ENCODE measurements around the gene S100A16. TPM values are rescaled to one million over a fixed set of nuclear protein-coding genes. Genes with fewer than 3 reads are reported as not detected.
A peak's percentile ranks its signal among the peaks of the same experiment; 100 is the strongest.

Gene S100A16
- polyA plus RNA-seq, 2 of the 4 experiments (the other 2 are of a cell fraction) = 270 to 298 TPM

DNA sequence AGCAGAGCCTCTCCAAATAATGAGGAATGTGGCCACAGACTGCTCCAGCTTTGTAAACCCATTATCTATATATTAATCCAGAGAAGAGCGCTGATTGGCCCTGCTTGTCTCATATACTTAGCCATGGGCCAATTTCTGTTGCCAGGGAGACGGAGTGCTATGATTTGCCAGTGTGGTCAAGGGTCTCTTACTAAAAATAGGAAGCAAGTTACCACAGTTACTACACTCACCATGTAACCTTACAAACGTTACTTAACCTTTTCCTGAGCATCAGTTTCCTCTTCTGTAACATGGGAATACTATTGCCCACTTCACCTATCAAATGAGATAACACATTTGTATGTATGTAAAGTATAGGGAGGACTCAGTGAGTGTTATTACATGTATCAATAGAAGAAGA lies 39.6 kb downstream of the S100A16 start (continued):
- TF ChIP-seq JUN (IDR thresholded peaks at IDR 0.05) = no peak

DNA sequence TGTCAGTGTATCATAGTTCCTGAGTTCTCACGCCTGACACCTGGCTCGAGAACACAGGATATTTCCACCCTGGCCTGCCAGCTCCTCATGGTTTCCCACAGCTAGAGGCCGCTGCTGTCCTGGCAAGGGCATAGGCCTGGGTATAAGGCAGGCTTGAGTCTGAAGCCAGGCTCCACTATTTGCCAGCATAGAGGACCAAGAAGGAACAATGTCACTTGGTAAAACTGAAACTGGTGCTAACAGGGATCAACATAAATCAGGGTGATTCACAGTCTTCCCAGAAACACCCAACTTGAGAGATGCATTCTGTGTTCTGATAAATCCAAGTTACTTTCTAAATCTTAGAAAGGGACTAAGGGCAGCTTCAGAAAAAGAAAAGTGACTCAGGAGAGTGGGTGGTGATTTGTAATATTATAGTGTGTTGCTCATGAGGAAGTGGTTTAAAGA lies 40.3 kb downstream of the S100A16 start:
- 2% methylated on average over 3 of the region's 3 CpGs for WGBS (ENCODE audit: missing lambda C conversion rate)
- ChIA-PET CTCF (interaction anchor here (0.6 to 7.5 kb wide), 56 partner anchors 9 to 1592 kb away, joined by 3 to 471 read pairs (median 6); partner anchors contain the start of genes CHTOP, NPR1, PGLYRP4 and RAB13), POLR2A (interaction anchor here (0.5 to 3.4 kb wide), 9 partner anchors 37 to 99 kb away, joined by 3 to 24 read pairs (median 7); partner anchors contain the start of genes CHTOP, S100A13, S100A16 and S100A6)
- peak; percentile 78 to 86 for DNase-seq (ENCODE audit: low read depth in 1 of 2, low spot score in 1 of 2)
- H3K4me1 ChIP-seq = peaks cover 27% of the 10 kb centered on the region
- peak overlapping the region in 1 of 2 experiments; percentile 39; a peak in 1 of 6 replicates for H3K27ac ChIP-seq
- 0 out of 3 replicates have a peak overlapping the region, but pooled peaks have one; percentile 27 for H3K4me2 ChIP-seq
- ATAC-seq = peak; percentile 78 to 84
- H3K9me3 ChIP-seq = no peaks in the 10 kb centered on the region
- no peak for FAIRE-seq
- no peak for TF ChIP-seq FOSB (CRISPR knock-in tag; IDR thresholded peaks at IDR 0.05)
- TF ChIP-seq USF2 (IDR thresholded peaks at IDR 0.05) = no peak
- TF ChIP-seq POLR2AphosphoS2 (conservative IDR thresholded peaks at IDR 0.05; ENCODE audit: low read length) = no peak
- TF ChIP-seq, protein P1, sequence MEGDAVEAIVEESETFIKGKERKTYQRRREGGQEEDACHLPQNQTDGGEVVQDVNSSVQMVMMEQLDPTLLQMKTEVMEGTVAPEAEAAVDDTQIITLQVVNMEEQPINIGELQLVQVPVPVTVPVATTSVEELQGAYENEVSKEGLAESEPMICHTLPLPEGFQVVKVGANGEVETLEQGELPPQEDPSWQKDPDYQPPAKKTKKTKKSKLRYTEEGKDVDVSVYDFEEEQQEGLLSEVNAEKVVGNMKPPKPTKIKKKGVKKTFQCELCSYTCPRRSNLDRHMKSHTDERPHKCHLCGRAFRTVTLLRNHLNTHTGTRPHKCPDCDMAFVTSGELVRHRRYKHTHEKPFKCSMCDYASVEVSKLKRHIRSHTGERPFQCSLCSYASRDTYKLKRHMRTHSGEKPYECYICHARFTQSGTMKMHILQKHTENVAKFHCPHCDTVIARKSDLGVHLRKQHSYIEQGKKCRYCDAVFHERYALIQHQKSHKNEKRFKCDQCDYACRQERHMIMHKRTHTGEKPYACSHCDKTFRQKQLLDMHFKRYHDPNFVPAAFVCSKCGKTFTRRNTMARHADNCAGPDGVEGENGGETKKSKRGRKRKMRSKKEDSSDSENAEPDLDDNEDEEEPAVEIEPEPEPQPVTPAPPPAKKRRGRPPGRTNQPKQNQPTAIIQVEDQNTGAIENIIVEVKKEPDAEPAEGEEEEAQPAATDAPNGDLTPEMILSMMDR (IDR thresholded peaks at IDR 0.05) = peak; percentile 92
- TF ChIP-seq NR3C1 (IDR thresholded peaks at IDR 0.05) = no peak
- TF ChIP-seq, protein P2, sequence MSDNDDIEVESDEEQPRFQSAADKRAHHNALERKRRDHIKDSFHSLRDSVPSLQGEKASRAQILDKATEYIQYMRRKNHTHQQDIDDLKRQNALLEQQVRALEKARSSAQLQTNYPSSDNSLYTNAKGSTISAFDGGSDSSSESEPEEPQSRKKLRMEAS (IDR thresholded peaks at IDR 0.05) = peak; percentile 51
- no peak for TF ChIP-seq MYC (IDR thresholded peaks at IDR 0.05; ENCODE audit: borderline replicate concordance, low read length)
- TF ChIP-seq, protein P3, sequence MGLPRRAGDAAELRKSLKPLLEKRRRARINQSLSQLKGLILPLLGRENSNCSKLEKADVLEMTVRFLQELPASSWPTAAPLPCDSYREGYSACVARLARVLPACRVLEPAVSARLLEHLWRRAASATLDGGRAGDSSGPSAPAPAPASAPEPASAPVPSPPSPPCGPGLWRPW (IDR thresholded peaks at IDR 0.05) = no peak
- TF ChIP-seq NPAS2 (CRISPR knock-in tag; IDR thresholded peaks at IDR 0.05; ENCODE audit: borderline replicate concordance) = no peak
- TF ChIP-seq EHMT2 (IDR thresholded peaks at IDR 0.05; ENCODE audit: low read depth) = no peak
- TF ChIP-seq HDAC2 (IDR thresholded peaks at IDR 0.05) = no peak
- no peak for TF ChIP-seq CEBPB (IDR thresholded peaks at IDR 0.05)
- TF ChIP-seq SMC3 (IDR thresholded peaks at IDR 0.05) = peak; percentile 87
- TF ChIP-seq KDM1A (IDR thresholded peaks at IDR 0.05; ENCODE audit: low read depth) = no peak
- TF ChIP-seq, protein P4, sequence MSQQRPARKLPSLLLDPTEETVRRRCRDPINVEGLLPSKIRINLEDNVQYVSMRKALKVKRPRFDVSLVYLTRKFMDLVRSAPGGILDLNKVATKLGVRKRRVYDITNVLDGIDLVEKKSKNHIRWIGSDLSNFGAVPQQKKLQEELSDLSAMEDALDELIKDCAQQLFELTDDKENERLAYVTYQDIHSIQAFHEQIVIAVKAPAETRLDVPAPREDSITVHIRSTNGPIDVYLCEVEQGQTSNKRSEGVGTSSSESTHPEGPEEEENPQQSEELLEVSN (IDR thresholded peaks at IDR 0.05; ENCODE audit: borderline replicate concordance, low read depth) = no peak
- peak; percentile 95 to 99 for TF ChIP-seq RAD21 (conservative IDR thresholded peaks at IDR 0.05 in 1 of 2, IDR thresholded peaks at IDR 0.05 in 1 of 2)
- no peak for TF ChIP-seq JUNB (IDR thresholded peaks at IDR 0.05)
- no peak for TF ChIP-seq MAFK (IDR thresholded peaks at IDR 0.05; ENCODE audit: partially characterized antibody)
- H3K4me3 ChIP-seq = no peak overlapping the region

- no peak for FAIRE-seq
- Histone ChIP-seq H3K9me3 (no peaks in the 10 kb centered on the region), H3K4me1 (peaks cover 29% of the 10 kb centered on the region), H3K4me3 (no peak overlapping the region), H3K4me2 (no peak overlapping the region), H3K27ac (peak overlapping the region in 1 of 2 experiments; percentile 38; a peak in 2 of 6 replicates)
- ChIA-PET CTCF (interaction anchor here (0.5 to 7.5 kb wide), 46 partner anchors 10 to 421 kb away, joined by 3 to 471 read pairs (median 8); partner anchors contain the start of genes CHTOP, NPR1, RAB13 and S100A1), POLR2A (interaction anchor here (1.4 to 3.4 kb wide), 6 partner anchors 36 to 100 kb away, joined by 3 to 24 read pairs (median 10); partner anchors contain the start of genes CHTOP, S100A13 and S100A6)
- 86% methylated on average over 7 of the region's 7 CpGs for WGBS (ENCODE audit: missing lambda C conversion rate)
- TF ChIP-seq POLR2AphosphoS2 (conservative IDR thresholded peaks at IDR 0.05; ENCODE audit: low read length) = no peak
- DNase-seq (ENCODE audit: low read depth in 1 of 2, low spot score in 1 of 2) = no peak
- ATAC-seq = no peak
Observed at GRCh38 chr1:153571706-153572105, 41.2 kb downstream of the S100A16 start.

Measured in A549 (cell line).